ENCODE measurements around the gene MED23.

- TF ChIP-seq CTCF (conservative IDR thresholded peaks at IDR 0.05; ENCODE audit: low read depth, low read length), result no peak
- TF ChIP-seq EZH2 (IDR thresholded peaks at IDR 0.05; ENCODE audit: low read length, unreplicated experiment), result no peak
Measured at GRCh38 chr6:131642565-131642964, 14.5 kb upstream of the MED23 start.

All from PC-3 (cell line).